H1 (cell line): ENCODE measurements around the gene TSPAN4. TPM values are rescaled to one million over a fixed set of nuclear protein-coding genes. Genes with fewer than 3 reads are reported as not detected.

Experiments
- CTCF ChIA-PET: fragments of 300-600 bp; sonication (Branson Sonifier 250); formaldehyde crosslinking; loops from one replicate; lab custom pipeline; 2021; ENCODE audit not compliant: partially characterized antibody; lab: Charles Lee
- POLR2A ChIA-PET: fragments of 300-600 bp; sonication (Branson Sonifier 250); formaldehyde crosslinking; loops from one replicate; lab custom pipeline; 2021; ENCODE audit warnings: inconsistent platforms; ENCODE audit not compliant: partially characterized antibody; lab: Charles Lee
- DNase-seq, 2 experiments: peaks; one replicate each; pipeline versions ENCODE4 v3.0.0 to v3.0.0-alpha.2; 2010 to 2022; ENCODE audit warnings: low spot score in 2 of 2, low read depth in 1 of 2, mixed read lengths in 1 of 2
- FAIRE-seq: peaks from 2 replicates; lab custom pipeline; 2011; peaks lifted over from hg19 to GRCh38; lab: Jason Lieb, UNC
- H2AFZ ChIP-seq: 2 replicates; pipeline ENCODE4 v1.8.1; 2012; ENCODE audit warnings: low read length, inconsistent platforms
- H2AK5ac ChIP-seq: 2 replicates; pipeline ENCODE4 v1.6.1; 2013; ENCODE audit warnings: low read depth, low read length
- H2BK120ac ChIP-seq: replicated peaks from 2 replicates; pipeline ENCODE3; 2013; ENCODE audit warnings: low read depth, low read length, inconsistent platforms
- H2BK12ac ChIP-seq: 2 replicates; pipeline ENCODE4 v1.6.1; 2013; ENCODE audit warnings: low read depth, low read length
- H2BK15ac ChIP-seq: 2 replicates; pipeline ENCODE4 v1.6.1; 2013; ENCODE audit warnings: low read length
- H2BK20ac ChIP-seq: 2 replicates; pipeline ENCODE4 v1.6.1; 2013; ENCODE audit warnings: low read length
- H2BK5ac ChIP-seq: 2 replicates; pipeline ENCODE4 v1.6.1; 2013; ENCODE audit warnings: low read depth, low read length
- H3K14ac ChIP-seq: 2 replicates; pipeline ENCODE4 v1.6.1; 2013; ENCODE audit warnings: inconsistent platforms; ENCODE audit not compliant: insufficient read length
- H3K18ac ChIP-seq: 2 replicates; pipeline ENCODE4 v1.6.1; 2013; ENCODE audit warnings: low read length; ENCODE audit errors: extremely low read depth
- H3K23ac ChIP-seq: 2 replicates; pipeline ENCODE4 v1.6.1; 2013; ENCODE audit warnings: inconsistent platforms; ENCODE audit not compliant: insufficient read length
- H3K23me2 ChIP-seq: 2 replicates; pipeline ENCODE4 v1.6.1; 2013; ENCODE audit warnings: low read depth, low read length
- H3K27ac ChIP-seq: 2 replicates; pipeline ENCODE4 v1.6.1; 2011; ENCODE audit warnings: low read depth, low read length, inconsistent platforms
- H3K27me3 ChIP-seq, 4 experiments: replicated peaks in 1 of 4; 1 replicate in 1 of 4; 2 replicates in 3 of 4; pipeline versions ENCODE4 v1.6.1 to v1.8.1; 2011 to 2013; ENCODE audit warnings: low read length in 3 of 4, mild to moderate bottlenecking in 3 of 4, inconsistent platforms in 2 of 4, mixed read lengths in 2 of 4, moderate library complexity in 1 of 4; ENCODE audit not compliant: control insufficient read depth in 3 of 4, insufficient read depth in 3 of 4; ENCODE audit errors: extremely low read depth in 1 of 4
- H3K36me3 ChIP-seq, 4 experiments: 2 replicates each; pipeline versions ENCODE4 v1.6.1 to v1.8.1; 2011 to 2013; ENCODE audit warnings: mild to moderate bottlenecking in 4 of 4, low read length in 3 of 4, moderate library complexity in 2 of 4, control low read depth in 1 of 4, inconsistent platforms in 1 of 4; ENCODE audit not compliant: insufficient read depth in 4 of 4, control insufficient read depth in 2 of 4
- H3K4ac ChIP-seq: replicated peaks from 2 replicates; pipeline ENCODE3; 2013; ENCODE audit warnings: low read length, low read depth, mixed read lengths, inconsistent platforms; ENCODE audit not compliant: insufficient read length
- H3K4me1 ChIP-seq, 4 experiments: replicated peaks in 1 of 4; 1 replicate in 1 of 4; 2 replicates in 3 of 4; pipeline versions ENCODE4 v1.6.1 to v1.8.1; 2011 to 2013; ENCODE audit warnings: low read length in 3 of 4, inconsistent platforms in 2 of 4, mixed read lengths in 1 of 4; ENCODE audit not compliant: insufficient read depth in 4 of 4, control insufficient read depth in 3 of 4
- H3K4me2 ChIP-seq, 2 experiments: 2 replicates each; pipeline versions ENCODE4 v1.6.1 to v1.8.1; 2011 to 2013; ENCODE audit warnings: low read depth in 2 of 2, low read length in 2 of 2, control low read depth in 1 of 2, inconsistent platforms in 1 of 2, mild to moderate bottlenecking in 1 of 2; ENCODE audit not compliant: insufficient read depth in 1 of 2
- H3K4me3 ChIP-seq, 4 experiments: fragments of 200-600, 300-600 bp in 1 of 4; sonication (generic), shearing (Covaris generic), sonication (Bioruptor Twin) in 1 of 4; 2 replicates each; pipeline versions ENCODE4 v1.5.1 to v1.8.1; 2011 to 2016; ENCODE audit warnings: low read length in 4 of 4, low read depth in 3 of 4, control low read depth in 2 of 4, inconsistent platforms in 2 of 4, mild to moderate bottlenecking in 2 of 4, mixed read lengths in 1 of 4, moderate library complexity in 1 of 4; ENCODE audit not compliant: insufficient read depth in 2 of 4; ENCODE audit errors: extremely low read depth in 1 of 4
- H3K56ac ChIP-seq: replicated peaks from 2 replicates; pipeline ENCODE3; 2013; ENCODE audit warnings: low read depth, mild to moderate bottlenecking, mixed read lengths, low read length, inconsistent platforms; ENCODE audit not compliant: insufficient read length
- H3K79me1 ChIP-seq: 2 replicates; pipeline ENCODE4 v1.6.1; 2013; ENCODE audit warnings: low read depth, low read length, control low read depth
- H3K79me2 ChIP-seq, 2 experiments: 2 replicates each; pipeline versions ENCODE4 v1.6.1 to v1.8.1; 2012 to 2013; ENCODE audit warnings: low read length in 2 of 2, mild to moderate bottlenecking in 2 of 2, inconsistent platforms in 1 of 2; ENCODE audit not compliant: insufficient read depth in 2 of 2, control insufficient read depth in 1 of 2
- H3K9ac ChIP-seq, 4 experiments: replicated peaks in 1 of 4; 1 replicate in 1 of 4; 2 replicates in 3 of 4; pipeline versions ENCODE4 v1.6.1 to v1.8.1; 2011 to 2013; ENCODE audit warnings: low read depth in 3 of 4, low read length in 3 of 4, control low read depth in 2 of 4, mild to moderate bottlenecking in 2 of 4, moderate library complexity in 2 of 4, inconsistent platforms in 1 of 4; ENCODE audit errors: extremely low read depth in 1 of 4
- H3K9me3 ChIP-seq, 2 experiments: 2 replicates each; pipeline versions ENCODE4 v1.6.1 to v1.8.1; 2012 to 2013; ENCODE audit warnings: mild to moderate bottlenecking in 2 of 2, moderate library complexity in 2 of 2, control low read depth in 1 of 2, inconsistent platforms in 1 of 2, low read depth in 1 of 2, low read length in 1 of 2, mixed read lengths in 1 of 2; ENCODE audit not compliant: insufficient read depth in 2 of 2
- H4K20me1 ChIP-seq, 2 experiments: replicated peaks in 1 of 2; 2 replicates each; pipeline versions ENCODE3 to v1.8.1; 2011 to 2013; ENCODE audit warnings: inconsistent platforms in 2 of 2, low read length in 2 of 2, mild to moderate bottlenecking in 1 of 2; ENCODE audit not compliant: insufficient read depth in 2 of 2, control insufficient read depth in 1 of 2
- H4K5ac ChIP-seq: 2 replicates; pipeline ENCODE4 v1.6.1; 2013; ENCODE audit warnings: low read length, low read depth, mixed read lengths, inconsistent platforms; ENCODE audit not compliant: insufficient read length
- H4K8ac ChIP-seq: 2 replicates; pipeline ENCODE4 v1.8.0; 2013; ENCODE audit warnings: mild to moderate bottlenecking, moderate library complexity, low read length, inconsistent platforms; ENCODE audit not compliant: insufficient read depth; ENCODE audit errors: extremely low read depth
- H4K91ac ChIP-seq: replicated peaks from 2 replicates; pipeline ENCODE3; 2013; ENCODE audit warnings: low read length, mixed read lengths, inconsistent platforms; ENCODE audit not compliant: insufficient read length
- EZH2 ChIP-seq: fragments of 200-600 bp; sonication (generic); IDR thresholded peaks from 2 replicates; pipeline ENCODE4 v1.7.1; 2012; ENCODE audit warnings: low read depth, mild to moderate bottlenecking, moderate library complexity, low read length, inconsistent platforms; ENCODE audit not compliant: severe bottlenecking
- RFX5 ChIP-seq: IDR thresholded peaks from 2 replicates; pipeline ENCODE4 v1.6.1; 2011; ENCODE audit warnings: low read depth, low read length, improper control_type of control experiment, borderline replicate concordance
- TEAD4 ChIP-seq: IDR thresholded peaks from 2 replicates; pipeline ENCODE4 v1.6.1; 2012; ENCODE audit warnings: low read depth, low read length, inconsistent platforms, mixed read lengths
- WGBS, 2 experiments: shearing (Covaris generic) in 1 of 2; methylation state at CpG; one replicate each; pipeline versions ENCODE4 v1.1.6 to v1.1.7; 2013 to 2015; ENCODE audit warnings: low lambda C conversion rate in 2 of 2, mixed read lengths in 2 of 2, inconsistent platforms in 1 of 2, low coverage in 1 of 2, missing lambda C conversion rate in 1 of 2; ENCODE audit not compliant: insufficient replicate concordance in 2 of 2, insufficient coverage in 1 of 2, insufficient read length in 1 of 2; ENCODE audit errors: extremely low coverage in 1 of 2, missing lambda C conversion rate in 1 of 2; 5-methylcytosine and 5-hydroxymethylcytosine counted together
- polyA plus RNA-seq, 7 experiments: library from polyadenylated mRNA; depleted of rRNA in 3 of 7; stranded (reverse) in 5 of 7; unstranded in 2 of 7; fragments of >200 nt in 5 of 7; fragments of 200-250 nt in 2 of 7; gene quantifications; 1 replicate in 5 of 7; 2 replicates in 1 of 7; 4 replicates in 1 of 7; pipeline versions ENCODE4 v1.2.1 to v1.2.3, GENCODE V29; 2011 to 2013; ENCODE audit warnings: missing spikeins in 2 of 7, mixed read lengths in 2 of 7
- total RNA-seq: library from RNA; stranded (reverse); fragmentation: NEBNext Ultra II Directional; extraction: Animal tissue kit (Norgen Biotek cat#: 25700); gene quantifications from 2 replicates; pipeline ENCODE4 v1.2.1, GENCODE V29; 2021

TSPAN4 gene
- total and polyA plus RNA-seq, 2 of the 8 experiments (the other 6 are each of a cell fraction or from before 2014, with no cell fraction given) = 74.1 to 145 TPM

- Histone ChIP-seq H2AFZ (no peak overlapping the region), H4K20me1 (peaks cover 0 to 7% of the 10 kb centered on the region in 2 experiments), H3K23me2 (peaks cover 13% of the 10 kb centered on the region; the same call in 1 of the 2 replicates), H3K9me3 (no peaks in the 10 kb centered on the region), H2BK5ac (peak overlapping the region; percentile 67; the same call in 1 of the 2 replicates), H3K4me3 (peak overlapping the region; percentile 28 to 71 (median 47)), H3K4me2 (peak overlapping the region; percentile 67 to 83), H3K79me1 (peaks cover 2% of the 10 kb centered on the region; the same call in 1 of the 2 replicates), H3K18ac (peak overlapping the region; percentile 78; the same call in 1 of the 2 replicates), H3K4ac (no peak overlapping the region), H2AK5ac (no peak overlapping the region), H3K4me1 (peaks cover 0 to 8% (median 7%) of the 10 kb centered on the region in 4 experiments; a peak in 5 of 7 replicates), H3K36me3 (peaks cover under 1 to 25% (median 6%) of the 10 kb centered on the region in 4 experiments; a peak in 5 of 8 replicates), H3K23ac (no peak overlapping the region), H3K56ac (no peak overlapping the region), H3K27ac (no peak overlapping the region), H4K8ac (peak overlapping the region; percentile 76), H2BK15ac (no peak overlapping the region), H2BK20ac (no peak overlapping the region), H3K27me3 (no peaks in the 10 kb centered on the region; a peak in 1 of 7 replicates), H4K5ac (peak overlapping the region; percentile 2), H2BK12ac (peak overlapping the region; percentile 35; the same call in 1 of the 2 replicates), H2BK120ac (peak overlapping the region; percentile 18), H3K79me2 (peaks cover 0 to 7% of the 10 kb centered on the region in 2 experiments; a peak in 1 of 4 replicates), H3K9ac (no peak overlapping the region; a peak in 1 of 7 replicates), H4K91ac (no peak overlapping the region), H3K14ac (no peak overlapping the region)
- ChIA-PET CTCF (interaction anchor here (1.1 to 2.7 kb wide), 2 partner anchors 12 to 43 kb away, joined by 3 to 7 read pairs; no protein-coding TSS in a partner anchor), POLR2A (interaction anchor here (0.9 to 53.0 kb wide), 11 partner anchors 8 to 166 kb away, joined by 3 to 1917 read pairs (median 5); partner anchors contain the start of genes CD151, CEND1, CRACR2B and PNPLA2)
- DNase-seq = no peak
- no peak for FAIRE-seq
- TF ChIP-seq RFX5 (no peak), EZH2 (no peak), TEAD4 (no peak)
- WGBS, 2 experiments = 42% methylated on average over 18 of the region's 18 CpGs; no CpG with 5 or more reads in 1 of the 2 experiments
These were observed 38.1 kb upstream of the TSPAN4 start for GRCh38 chr11:804599-804964.
